Measurements from ENCODE around the gene SCNN1B. TPM values are rescaled to one million over a fixed set of nuclear protein-coding genes. Genes with fewer than 3 reads are reported as not detected.
A peak's percentile ranks its signal among the peaks of the same experiment; 100 is the strongest.

The SCNN1B gene
- total and polyA plus RNA-seq, 2 of the 13 experiments (the other 11 are each of a cell fraction or from before 2014, with no cell fraction given), result not detected

GRCh38 chr16:23330583-23331249, 28.6 kb downstream of the SCNN1B start:
- no peak overlapping the region for H3K4me2 ChIP-seq (ENCODE audit: low read depth, low read length)
- ChIA-PET POLR2A (no interaction called here), CTCF (ENCODE audit: low intra/inter-chr PET ratio, low total read pairs) (no interaction called here)
- no peak overlapping the region for H3K9ac ChIP-seq (ENCODE audit: insufficient read depth, low read depth, low read length)
- H3K4me3 ChIP-seq (replicated peaks in 1 of 3; ENCODE audit: insufficient read depth in 1 of 3, low read depth in 2 of 3, low read length in 3 of 3), result no peak overlapping the region
- H3K79me2 ChIP-seq (ENCODE audit: insufficient read depth, low read length), result no peaks in the 10 kb centered on the region
- H2AFZ ChIP-seq (ENCODE audit: low read length), result no peak overlapping the region
- intact Hi-C loops (cut with micrococcal nuclease; ENCODE audit: unreplicated experiment) (no loop called here), in situ Hi-C loops (cut with HindIII; ENCODE audit: extremely low pct_ligation_motif_present, low pct_unique_long_range_greater_than_20kb) (no loop called here)
- peaks cover 1 to 16% of the 10 kb centered on the region in 2 experiments; a peak in 2 of 5 replicates for H3K27me3 ChIP-seq (ENCODE audit: control insufficient read depth in 1 of 2, insufficient read depth in 2 of 2, low read length in 2 of 2)
- no TSS peak for BruUV-seq (replicated peaks)
- FAIRE-seq, result no peak
- no peaks in the 10 kb centered on the region for H3K36me3 ChIP-seq (replicated peaks in 1 of 2; ENCODE audit: control insufficient read depth in 1 of 2, insufficient read depth in 2 of 2, low read length in 2 of 2)
- H3K27ac ChIP-seq (ENCODE audit: extremely low read length, insufficient read depth, low read length), result no peak overlapping the region
- H3K4me1 ChIP-seq (ENCODE audit: insufficient read depth, low read length), result no peaks in the 10 kb centered on the region
- DNase-seq (ENCODE audit: low spot score), result no peak
- no peaks in the 10 kb centered on the region for H4K20me1 ChIP-seq (ENCODE audit: insufficient read depth, low read length)
- ATAC-seq, result no peak; the same call in 2 of the 3 replicates
- H3K9me3 ChIP-seq (ENCODE audit: low read length), result no peaks in the 10 kb centered on the region
- 21% methylated on average over 11 of the region's 11 CpGs for WGBS (ENCODE audit: low lambda C conversion rate)
- no peak for TF ChIP-seq ZNF44 (CRISPR knock-in tag; IDR thresholded peaks at IDR 0.05)
- no peak for TF ChIP-seq RAD21 (CRISPR knock-in tag; IDR thresholded peaks at IDR 0.05)
- no peak for TF ChIP-seq ATM (IDR thresholded peaks at IDR 0.05; ENCODE audit: borderline replicate concordance)
- TF ChIP-seq ZNF121 (CRISPR knock-in tag; IDR thresholded peaks at IDR 0.05), result peak; percentile 40; the same call in 1 of the 2 replicates
- no peak for TF ChIP-seq KDM3A (CRISPR knock-in tag; IDR thresholded peaks at IDR 0.05; ENCODE audit: low read depth)
- no peak for TF ChIP-seq ZNF576 (CRISPR knock-in tag; IDR thresholded peaks at IDR 0.05)
- TF ChIP-seq CCDC6 (CRISPR knock-in tag; IDR thresholded peaks at IDR 0.05), result no peak
- no peak for TF ChIP-seq ZBTB46 (CRISPR knock-in tag; IDR thresholded peaks at IDR 0.05; ENCODE audit: borderline replicate concordance)
- TF ChIP-seq NFKBIZ (CRISPR knock-in tag; IDR thresholded peaks at IDR 0.05), result no peak
- no peak for TF ChIP-seq NFKB2 (CRISPR knock-in tag; IDR thresholded peaks at IDR 0.05; ENCODE audit: borderline replicate concordance)
- TF ChIP-seq ZNF770 (CRISPR knock-in tag; IDR thresholded peaks at IDR 0.05), result peak; percentile 45; the same call in 1 of the 2 replicates
- TF ChIP-seq MLLT10 (CRISPR knock-in tag; IDR thresholded peaks at IDR 0.05), result no peak
- TF ChIP-seq CSRNP1 (CRISPR knock-in tag; IDR thresholded peaks at IDR 0.05), result no peak
- no peak for TF ChIP-seq ZNF687 (CRISPR knock-in tag; IDR thresholded peaks at IDR 0.05)
- no peak for TF ChIP-seq MBD4 (IDR thresholded peaks at IDR 0.05; ENCODE audit: borderline replicate concordance, low read length)

Data from HepG2 (cell line).